ENCODE data around the gene DENND1A. TPM values are rescaled to one million over a fixed set of nuclear protein-coding genes. Genes with fewer than 3 reads are reported as not detected.
A peak's percentile ranks its signal among the peaks of the same experiment; 100 is the strongest.

Gene DENND1A
- total RNA-seq, 1 donor: 22.9 TPM

DNA sequence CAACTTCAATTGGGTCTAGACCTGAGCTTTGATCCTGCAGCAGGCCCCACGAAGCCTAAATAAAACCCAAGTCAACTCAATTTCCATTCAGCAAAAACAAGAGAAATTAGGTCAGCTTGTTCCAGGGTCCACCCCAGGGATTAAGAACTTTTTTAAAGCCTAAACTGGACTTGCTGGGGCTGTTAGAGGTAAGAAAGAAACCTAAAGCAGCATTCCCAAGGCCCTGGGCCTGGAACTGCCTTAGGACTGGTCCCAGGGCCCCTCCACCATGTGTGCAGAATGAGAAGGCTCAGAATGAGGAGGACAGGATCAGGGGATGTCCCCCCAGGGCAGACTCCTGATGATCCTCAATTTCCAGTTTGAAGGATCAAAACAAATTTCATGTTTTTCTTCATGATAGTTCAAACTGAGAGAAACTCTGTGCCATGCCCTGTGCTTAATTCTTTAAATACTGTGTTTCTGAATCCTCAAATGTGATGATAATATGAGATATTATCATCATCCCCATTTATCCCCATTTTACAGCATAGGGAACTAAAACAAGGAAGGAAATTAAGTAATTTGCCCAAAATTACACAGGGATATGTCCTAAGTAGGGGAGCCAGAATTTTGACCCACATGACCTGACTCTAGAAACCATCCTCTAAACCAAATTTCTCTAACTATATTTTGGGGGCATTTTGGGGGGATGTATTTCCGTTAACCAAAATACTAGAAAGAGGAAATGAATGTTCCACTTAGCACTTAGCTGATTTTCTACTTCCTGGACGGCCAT is 64.5 kb downstream of the DENND1A start:
- TF ChIP-seq, protein P1, sequence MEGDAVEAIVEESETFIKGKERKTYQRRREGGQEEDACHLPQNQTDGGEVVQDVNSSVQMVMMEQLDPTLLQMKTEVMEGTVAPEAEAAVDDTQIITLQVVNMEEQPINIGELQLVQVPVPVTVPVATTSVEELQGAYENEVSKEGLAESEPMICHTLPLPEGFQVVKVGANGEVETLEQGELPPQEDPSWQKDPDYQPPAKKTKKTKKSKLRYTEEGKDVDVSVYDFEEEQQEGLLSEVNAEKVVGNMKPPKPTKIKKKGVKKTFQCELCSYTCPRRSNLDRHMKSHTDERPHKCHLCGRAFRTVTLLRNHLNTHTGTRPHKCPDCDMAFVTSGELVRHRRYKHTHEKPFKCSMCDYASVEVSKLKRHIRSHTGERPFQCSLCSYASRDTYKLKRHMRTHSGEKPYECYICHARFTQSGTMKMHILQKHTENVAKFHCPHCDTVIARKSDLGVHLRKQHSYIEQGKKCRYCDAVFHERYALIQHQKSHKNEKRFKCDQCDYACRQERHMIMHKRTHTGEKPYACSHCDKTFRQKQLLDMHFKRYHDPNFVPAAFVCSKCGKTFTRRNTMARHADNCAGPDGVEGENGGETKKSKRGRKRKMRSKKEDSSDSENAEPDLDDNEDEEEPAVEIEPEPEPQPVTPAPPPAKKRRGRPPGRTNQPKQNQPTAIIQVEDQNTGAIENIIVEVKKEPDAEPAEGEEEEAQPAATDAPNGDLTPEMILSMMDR (IDR thresholded peaks at IDR 0.05; ENCODE audit: insufficient read depth, low read depth, low read length): no peak
- no peak for DNase-seq (ENCODE audit: low read depth)
- H3K4me3 ChIP-seq (ENCODE audit: low read depth, low read length): no peak overlapping the region

DNA sequence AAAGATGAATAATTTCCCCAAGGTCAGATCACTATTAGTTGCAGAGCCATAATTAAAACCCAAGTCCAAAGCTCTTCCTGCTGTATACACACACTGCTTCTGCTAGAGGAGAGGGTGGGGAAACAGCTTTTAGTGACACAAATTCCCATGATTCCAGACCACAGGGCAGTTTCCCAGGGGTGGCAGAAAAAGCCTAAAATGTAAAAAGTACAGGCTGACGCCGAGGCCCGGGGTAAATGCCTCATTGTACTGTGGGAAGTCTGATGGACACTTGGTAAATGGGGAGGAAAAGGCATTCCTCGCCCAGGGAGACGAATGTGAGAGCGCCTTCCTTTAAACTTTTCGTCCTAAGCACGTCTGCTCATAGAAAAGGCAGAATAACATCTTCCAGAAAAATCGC is 65.7 kb downstream of the DENND1A start:
- TF ChIP-seq, protein P1 (IDR thresholded peaks at IDR 0.05; ENCODE audit: insufficient read depth, low read depth, low read length): no peak
- DNase-seq (ENCODE audit: low read depth): no peak
- no peak overlapping the region for H3K4me3 ChIP-seq (ENCODE audit: low read depth, low read length)

DNA sequence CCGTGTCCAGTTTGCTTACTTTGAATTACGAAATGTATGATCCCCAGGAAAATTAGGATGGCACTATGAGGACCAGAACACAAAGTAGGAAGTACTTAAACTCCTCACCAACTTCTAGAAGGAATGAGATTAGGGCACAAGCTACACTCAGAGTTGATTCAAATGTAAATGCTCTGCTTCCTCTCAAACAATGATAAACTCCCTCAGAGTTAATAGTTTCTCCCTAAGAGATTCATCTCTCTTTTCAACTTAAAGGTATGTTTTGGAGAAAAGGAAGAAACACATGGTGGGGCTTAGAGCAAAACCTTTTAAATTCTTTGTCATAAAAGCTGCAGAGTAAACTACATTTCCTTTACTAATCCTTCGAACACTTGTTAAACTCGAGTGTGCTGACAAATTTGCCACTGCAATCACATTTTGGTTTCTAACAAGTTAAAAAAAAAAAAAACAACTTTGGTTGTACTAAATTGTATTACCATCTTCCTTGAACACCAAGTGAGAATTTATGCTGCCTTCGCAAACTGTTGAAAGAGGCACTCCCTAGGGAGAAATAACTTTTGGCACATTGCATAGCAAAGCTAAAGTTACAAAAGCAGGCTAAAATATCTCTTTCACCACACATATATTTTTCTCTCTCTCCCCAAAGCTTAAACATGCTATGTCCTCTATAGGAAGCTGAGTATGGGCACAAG is 66.6 kb downstream of the DENND1A start:
- peak; percentile 65 for DNase-seq (ENCODE audit: low read depth)
- TF ChIP-seq, protein P1 (IDR thresholded peaks at IDR 0.05; ENCODE audit: insufficient read depth, low read depth, low read length): no peak
- no peak overlapping the region for H3K4me3 ChIP-seq (ENCODE audit: low read depth, low read length)

DNA sequence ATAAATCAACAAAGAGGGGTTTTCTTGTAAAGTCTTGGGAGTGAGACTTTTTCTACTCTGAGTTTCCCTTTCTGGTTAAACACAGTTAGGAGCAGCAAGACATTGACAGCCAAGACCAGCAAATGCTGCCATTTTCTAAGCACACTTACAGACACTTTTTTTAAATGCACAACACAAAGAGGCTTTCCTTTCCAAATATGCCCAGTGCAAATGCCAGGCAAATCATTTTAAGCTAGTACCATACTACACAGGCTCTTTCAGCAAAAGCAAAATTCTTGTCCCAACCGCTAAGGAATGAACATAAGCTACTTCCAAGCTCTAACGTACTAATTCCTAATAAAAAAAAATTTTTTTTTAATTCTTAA is 68.2 kb downstream of the DENND1A start:
- no peak overlapping the region for H3K4me3 ChIP-seq (ENCODE audit: low read depth, low read length)
- TF ChIP-seq, protein P1 (IDR thresholded peaks at IDR 0.05; ENCODE audit: insufficient read depth, low read depth, low read length): no peak
- DNase-seq (ENCODE audit: low read depth): no peak

GRCh38 chr9:123861086-123861755 is 68.7 kb downstream of the DENND1A start:
- no peak overlapping the region for H3K4me3 ChIP-seq (ENCODE audit: low read depth, low read length)
- no peak for DNase-seq (ENCODE audit: low read depth)
- TF ChIP-seq, protein P1 (IDR thresholded peaks at IDR 0.05; ENCODE audit: insufficient read depth, low read depth, low read length): no peak

GRCh38 chr9:123860603-123861002 is 69.3 kb downstream of the DENND1A start:
- TF ChIP-seq, protein P1 (IDR thresholded peaks at IDR 0.05; ENCODE audit: insufficient read depth, low read depth, low read length): no peak
- peak; percentile 24 for DNase-seq (ENCODE audit: low read depth)
- no peak overlapping the region for H3K4me3 ChIP-seq (ENCODE audit: low read depth, low read length)

Measured in fibroblast of villous mesenchyme (primary cell).